A673 (cell line): ENCODE measurements around the gene CCNY.

Experiments used
- EZH2 ChIP-seq: fragments of 200-600 bp; sonication (generic); IDR thresholded peaks from 2 replicates; pipeline ENCODE4 v1.6.1; 2017; ENCODE audit warnings: borderline replicate concordance, low read depth, mild to moderate bottlenecking, mixed read lengths, antibody characterized with exemption, low read length; ENCODE audit not compliant: poor library complexity, severe bottlenecking
- TF ChIP-seq, protein P1 (sequence below): fragments of 300-800, 200-600 bp; sonication (generic); conservative IDR thresholded peaks from 2 replicates; pipeline ENCODE4 v1.5.1; 2017; ENCODE audit warnings: low read depth, mild to moderate bottlenecking, antibody characterized with exemption, low read length, moderate library complexity, mixed read lengths

DNA sequence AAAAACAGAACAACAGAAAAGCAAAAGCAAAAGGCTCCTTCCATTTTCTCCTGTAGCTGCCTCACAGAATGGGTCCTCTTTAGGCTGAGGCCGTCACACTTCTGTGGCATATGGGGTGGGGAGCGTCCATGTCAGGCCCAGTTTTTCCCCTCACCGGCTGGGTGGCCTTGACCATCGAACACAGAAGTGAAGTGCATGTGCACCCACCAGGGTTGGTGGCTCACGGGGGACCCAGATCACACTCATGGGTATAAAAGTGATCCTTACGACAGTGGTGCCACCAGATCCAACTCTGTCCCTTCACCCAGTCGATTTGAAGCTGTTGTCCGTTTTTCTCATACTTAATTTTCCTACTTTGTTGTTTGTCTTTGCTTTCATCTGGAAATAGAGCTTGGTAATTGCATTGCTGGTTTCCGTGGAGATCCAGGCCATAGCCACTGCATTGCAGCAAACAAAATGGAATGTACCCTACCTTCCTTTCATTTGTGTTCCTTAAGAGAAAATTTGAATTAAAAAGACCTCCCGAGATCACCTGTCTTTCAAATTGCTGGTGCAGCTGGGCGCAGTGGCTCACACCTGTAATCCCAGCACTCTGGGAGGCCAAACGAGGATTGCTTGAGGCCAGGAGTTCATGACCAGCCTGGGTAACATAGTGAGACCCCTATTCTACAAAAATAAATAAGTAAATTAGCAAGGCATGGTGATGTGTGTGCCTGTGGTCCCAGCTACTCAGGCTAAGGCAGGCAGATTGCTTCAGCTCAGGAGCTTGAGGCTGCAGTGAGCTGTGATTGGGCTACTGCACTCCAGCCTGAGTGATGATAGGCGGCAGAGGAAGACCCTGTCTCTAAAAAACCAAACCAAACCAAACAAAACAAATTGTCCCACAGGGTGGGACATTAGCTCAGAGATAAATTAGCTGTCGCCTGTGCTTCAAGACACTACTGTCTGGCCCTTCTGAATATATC is 258.1 kb downstream of the CCNY start:
- TF ChIP-seq, protein P1, sequence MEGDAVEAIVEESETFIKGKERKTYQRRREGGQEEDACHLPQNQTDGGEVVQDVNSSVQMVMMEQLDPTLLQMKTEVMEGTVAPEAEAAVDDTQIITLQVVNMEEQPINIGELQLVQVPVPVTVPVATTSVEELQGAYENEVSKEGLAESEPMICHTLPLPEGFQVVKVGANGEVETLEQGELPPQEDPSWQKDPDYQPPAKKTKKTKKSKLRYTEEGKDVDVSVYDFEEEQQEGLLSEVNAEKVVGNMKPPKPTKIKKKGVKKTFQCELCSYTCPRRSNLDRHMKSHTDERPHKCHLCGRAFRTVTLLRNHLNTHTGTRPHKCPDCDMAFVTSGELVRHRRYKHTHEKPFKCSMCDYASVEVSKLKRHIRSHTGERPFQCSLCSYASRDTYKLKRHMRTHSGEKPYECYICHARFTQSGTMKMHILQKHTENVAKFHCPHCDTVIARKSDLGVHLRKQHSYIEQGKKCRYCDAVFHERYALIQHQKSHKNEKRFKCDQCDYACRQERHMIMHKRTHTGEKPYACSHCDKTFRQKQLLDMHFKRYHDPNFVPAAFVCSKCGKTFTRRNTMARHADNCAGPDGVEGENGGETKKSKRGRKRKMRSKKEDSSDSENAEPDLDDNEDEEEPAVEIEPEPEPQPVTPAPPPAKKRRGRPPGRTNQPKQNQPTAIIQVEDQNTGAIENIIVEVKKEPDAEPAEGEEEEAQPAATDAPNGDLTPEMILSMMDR, result no peak
- TF ChIP-seq EZH2, result no peak
